ENCODE results near the gene AHCTF1. TPM values are rescaled to one million over a fixed set of nuclear protein-coding genes. Genes with fewer than 3 reads are reported as not detected.

The AHCTF1 gene
- total and polyA plus RNA-seq, 9 of the 15 experiments (the other 6 are each of a cell fraction or from before 2014, with no cell fraction given), result 9.4 to 102 (median 47.6) TPM

DNA sequence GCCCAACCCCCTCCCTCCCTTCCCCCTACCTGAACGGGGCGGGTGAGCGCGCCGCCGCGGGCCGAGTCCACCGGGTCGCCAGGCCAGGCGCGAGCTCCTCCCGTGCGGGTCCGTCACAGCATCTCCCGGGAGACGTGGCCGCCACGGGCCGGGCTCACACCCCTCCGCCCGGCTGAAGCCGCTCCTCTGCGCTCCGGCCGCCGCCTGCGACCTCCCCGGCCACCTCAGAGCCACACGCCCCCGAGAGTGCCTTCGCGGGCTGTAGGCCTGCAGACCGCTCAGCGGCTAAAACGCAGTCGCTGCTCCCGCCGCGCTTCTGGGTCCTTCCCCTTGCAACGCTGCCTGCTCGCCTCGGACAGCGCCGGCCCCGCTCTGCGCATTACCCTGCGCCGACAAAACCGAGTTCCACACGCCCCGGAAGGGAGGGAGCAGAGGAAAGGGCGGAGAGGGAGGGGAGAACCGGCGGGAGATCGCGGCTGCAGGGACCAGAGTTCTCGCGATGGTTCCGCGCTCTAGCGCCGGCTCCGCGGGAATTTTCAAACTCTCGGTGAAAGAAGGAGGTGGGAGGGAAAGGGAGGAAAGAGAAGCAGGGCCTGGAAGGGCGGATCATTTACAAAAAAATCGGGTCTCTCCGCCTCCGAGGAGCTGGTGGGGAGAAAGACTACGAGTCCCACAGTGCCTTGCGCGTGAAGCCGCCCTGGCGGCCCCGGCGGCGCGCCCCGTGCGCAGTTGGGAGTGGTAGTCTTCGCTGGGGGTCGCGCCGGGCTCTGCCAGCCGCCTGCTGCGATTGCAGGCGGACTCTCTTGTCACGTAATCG, at the start of gene AHCTF1 (continued):
- no peak for TF ChIP-seq RFX1 (IDR thresholded peaks at IDR 0.05)
- peak; percentile 100 for TF ChIP-seq ZNF143 (CRISPR knock-in tag; IDR thresholded peaks at IDR 0.05)
- TF ChIP-seq NONO (IDR thresholded peaks at IDR 0.05; ENCODE audit: low read depth in 2 of 2, low read length in 1 of 2), result peak; percentile 73 to 88; a peak in 3 of 4 replicates
- no peak for TF ChIP-seq PTRF (tag; IDR thresholded peaks at IDR 0.05)
- no peak for TF ChIP-seq FOS (IDR thresholded peaks at IDR 0.05; ENCODE audit: extremely low read depth, insufficient read length)
- no peak for TF ChIP-seq ZNF449 (CRISPR knock-in tag; IDR thresholded peaks at IDR 0.05)
- TF ChIP-seq, protein P1, sequence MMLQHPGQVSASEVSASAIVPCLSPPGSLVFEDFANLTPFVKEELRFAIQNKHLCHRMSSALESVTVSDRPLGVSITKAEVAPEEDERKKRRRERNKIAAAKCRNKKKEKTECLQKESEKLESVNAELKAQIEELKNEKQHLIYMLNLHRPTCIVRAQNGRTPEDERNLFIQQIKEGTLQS (IDR thresholded peaks at IDR 0.05), result no peak
- TF ChIP-seq, protein P1 (CRISPR knock-in tag; conservative IDR thresholded peaks at IDR 0.05), result 0 out of 2 replicates have a peak, but pooled peaks have one; percentile 42
- TF ChIP-seq GATAD2A (IDR thresholded peaks at IDR 0.05), result peak; percentile 60; the same call in 1 of the 2 replicates
- TF ChIP-seq GTF2A2 (tag; IDR thresholded peaks at IDR 0.05), result no peak
- no peak for TF ChIP-seq PTTG1 (tag; IDR thresholded peaks at IDR 0.05; ENCODE audit: low read depth)
- TF ChIP-seq UBTF (IDR thresholded peaks at IDR 0.05; ENCODE audit: borderline replicate concordance in 1 of 2, low read depth in 2 of 2, low read length in 2 of 2), result peak; percentile 93 to 96
- TF ChIP-seq HEY1 (CRISPR knock-in tag; IDR thresholded peaks at IDR 0.05; ENCODE audit: borderline replicate concordance), result no peak; the same call in 1 of the 2 replicates
- no peak for TF ChIP-seq NBN (IDR thresholded peaks at IDR 0.05; ENCODE audit: low read depth)
- no peak for TF ChIP-seq BDP1 (IDR thresholded peaks at IDR 0.05; ENCODE audit: insufficient read depth, insufficient read length)
- TF ChIP-seq ZNF274 (IDR thresholded peaks at IDR 0.05; ENCODE audit: borderline replicate concordance, low read depth, low read length), result no peak
- TF ChIP-seq POLR2B (IDR thresholded peaks at IDR 0.05; ENCODE audit: low read depth, partially characterized antibody), result peak; percentile 97
- no peak for TF ChIP-seq POLR3G (IDR thresholded peaks at IDR 0.05; ENCODE audit: extremely low read depth, insufficient read length, insufficient replicate concordance)
- no peak for TF ChIP-seq CBFA2T3 (IDR thresholded peaks at IDR 0.05)
- peak; percentile 58; the same call in 1 of the 2 replicates for TF ChIP-seq ZNF12 (CRISPR knock-in tag; IDR thresholded peaks at IDR 0.05)
- no peak for TF ChIP-seq MEF2D (tag; conservative IDR thresholded peaks at IDR 0.05; ENCODE audit: low read depth)
- peak; percentile 72; the same call in 1 of the 2 replicates for TF ChIP-seq ZNF431 (CRISPR knock-in tag; IDR thresholded peaks at IDR 0.05)
- TF ChIP-seq PHF21A (IDR thresholded peaks at IDR 0.05; ENCODE audit: borderline replicate concordance, low read depth), result no peak
- no peak for TF ChIP-seq POLR2AphosphoS2 (IDR thresholded peaks at IDR 0.05; ENCODE audit: low read length)
- 0 out of 2 replicates have a peak, but pooled peaks have one; percentile 49 for TF ChIP-seq OTX1 (CRISPR knock-in tag; IDR thresholded peaks at IDR 0.05)
- peak; percentile 85 for TF ChIP-seq MTA1 (IDR thresholded peaks at IDR 0.05; ENCODE audit: borderline replicate concordance)

All from K562 (cell line).